Duodenal mucosa (tissue), 2 donors: ENCODE measurements around the gene BEAN1.
A peak's percentile ranks its signal among the peaks of the same experiment; 100 is the strongest.

ENCODE experiments used
- H3K27ac ChIP-seq: one replicate; pipeline ENCODE4 v1.7.0; 2013; ENCODE audit warnings: low read depth, low read length
- H3K27me3 ChIP-seq, 2 donors: one replicate each; pipeline ENCODE4 v1.7.0; 2013; ENCODE audit warnings: low read length in 2 of 2, control low read depth in 1 of 2; ENCODE audit not compliant: insufficient read depth in 2 of 2, control insufficient read depth in 1 of 2
- H3K36me3 ChIP-seq, 2 donors: one replicate each; pipeline ENCODE4 v1.7.0; 2013; ENCODE audit warnings: low read length in 2 of 2, control low read depth in 1 of 2; ENCODE audit not compliant: insufficient read depth in 2 of 2, control insufficient read depth in 1 of 2
- H3K4me1 ChIP-seq, 2 donors: one replicate each; pipeline ENCODE4 v1.7.0; 2013; ENCODE audit warnings: low read length in 2 of 2, control low read depth in 1 of 2; ENCODE audit not compliant: insufficient read depth in 2 of 2, control insufficient read depth in 1 of 2
- H3K4me3 ChIP-seq, 2 donors: one replicate each; pipeline ENCODE4 v1.7.0; 2013; ENCODE audit warnings: low read length in 2 of 2, low read depth in 1 of 2
- H3K9ac ChIP-seq, 2 donors: one replicate each; pipeline ENCODE4 v1.7.0; 2013; ENCODE audit warnings: low read length in 2 of 2, low read depth in 1 of 2
- H3K9me3 ChIP-seq, 2 donors: one replicate each; pipeline ENCODE4 v1.7.0; 2013; ENCODE audit warnings: low read length in 2 of 2, control low read depth in 1 of 2; ENCODE audit not compliant: control insufficient read depth in 1 of 2

Gene BEAN1

GRCh38 chr16:66521252-66521713 lies 94.2 kb downstream of the BEAN1 start:
- no peak overlapping the region for H3K9ac ChIP-seq
- peaks cover 69 to 73% of the 10 kb centered on the region in 2 donors for H3K4me1 ChIP-seq
- H3K27ac ChIP-seq = peak overlapping the region; percentile 53

GRCh38 chr16:66521951-66522771 lies 95.1 kb downstream of the BEAN1 start:
- no peak overlapping the region for H3K9ac ChIP-seq

More at GRCh38 chr16:66521252-66521713, 94.2 kb downstream of the BEAN1 start:
- peaks cover 7% of the 10 kb centered on the region in 2 donors for H3K36me3 ChIP-seq
- H3K4me3 ChIP-seq = peak overlapping the region; percentile 8 to 10
- H3K9me3 ChIP-seq = no peaks in the 10 kb centered on the region
- no peaks in the 10 kb centered on the region for H3K27me3 ChIP-seq

DNA sequence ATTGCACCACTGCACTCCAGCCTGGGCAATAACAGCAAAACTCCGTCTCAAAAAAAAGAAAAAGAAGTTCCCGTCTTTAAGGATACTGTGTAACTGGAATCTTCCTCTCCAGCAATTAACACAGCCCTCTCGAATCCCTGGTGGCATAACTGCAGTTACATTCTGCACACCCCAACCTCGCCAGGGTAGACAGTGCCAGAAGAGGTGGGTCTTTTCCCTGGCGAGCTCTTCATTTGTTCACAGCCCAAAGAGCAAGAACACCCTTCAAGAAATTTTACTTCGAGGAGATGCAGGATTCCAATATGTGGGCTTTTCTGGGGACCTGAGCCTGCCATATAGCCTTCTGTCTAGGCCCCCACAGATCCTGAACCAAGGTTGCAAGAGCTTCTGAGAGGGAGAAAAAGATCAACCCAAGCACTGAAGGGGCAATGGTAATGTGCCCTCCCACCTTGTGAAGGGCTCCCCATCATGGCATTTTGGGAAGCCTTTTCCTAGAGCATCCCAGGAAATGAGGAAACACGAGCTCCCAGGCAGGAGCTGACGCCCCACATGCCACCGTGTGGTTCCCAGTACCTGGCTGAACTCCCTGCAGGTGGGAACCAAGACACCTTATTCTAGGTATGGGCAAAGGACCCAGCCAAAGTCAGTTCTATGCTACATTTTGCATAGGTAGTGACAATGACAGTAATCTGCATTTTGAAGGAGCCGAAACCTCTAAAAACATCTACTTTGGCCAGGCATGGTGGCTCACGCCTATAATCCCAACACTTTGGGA lies 95.9 kb downstream of the BEAN1 start:
- Histone ChIP-seq H3K27me3 (no peaks in the 10 kb centered on the region), H3K9me3 (no peaks in the 10 kb centered on the region), H3K27ac (peak overlapping the region; percentile 13), H3K4me1 (peaks cover 53 to 59% of the 10 kb centered on the region in 2 donors), H3K4me3 (no peak overlapping the region), H3K9ac (peak overlapping the region in 1 of 2 donors; percentile 5), H3K36me3 (peaks cover 7 to 13% of the 10 kb centered on the region in 2 donors)

More at GRCh38 chr16:66521951-66522771, 95.1 kb downstream of the BEAN1 start:
- no peaks in the 10 kb centered on the region for H3K9me3 ChIP-seq
- H3K27me3 ChIP-seq = no peaks in the 10 kb centered on the region
- peak overlapping the region in 1 of 2 donors; percentile 10 for H3K4me3 ChIP-seq
- peak overlapping the region; percentile 53 for H3K27ac ChIP-seq
- H3K4me1 ChIP-seq = peaks cover 61 to 67% of the 10 kb centered on the region in 2 donors
- H3K36me3 ChIP-seq = peaks cover 7 to 9% of the 10 kb centered on the region in 2 donors

DNA sequence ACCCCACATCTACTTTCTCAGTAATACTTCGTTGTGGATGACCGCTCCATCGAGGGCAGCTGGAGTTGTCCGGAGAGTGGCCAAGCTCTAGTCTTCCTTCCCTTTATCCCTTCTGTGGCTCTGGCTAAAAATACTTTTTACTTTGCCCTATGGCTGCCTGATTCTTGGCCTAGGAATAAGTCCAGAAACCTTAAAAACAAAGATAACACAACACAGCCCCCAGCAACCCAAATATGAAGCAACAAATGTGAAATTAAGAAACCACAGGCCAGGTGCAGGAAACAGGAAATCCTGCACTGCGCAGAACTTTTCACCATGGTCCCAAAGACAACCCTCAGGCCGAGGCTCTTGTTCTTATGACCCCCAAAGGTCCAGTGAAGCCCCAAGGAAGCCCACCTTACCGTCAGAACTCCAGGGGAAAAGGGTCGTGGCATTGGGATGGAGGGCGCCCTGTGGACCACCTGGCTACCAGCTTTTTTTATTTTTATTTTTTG lies 96.8 kb downstream of the BEAN1 start:
- peak overlapping the region; percentile 59 for H3K27ac ChIP-seq
- no peak overlapping the region for H3K4me3 ChIP-seq
- H3K27me3 ChIP-seq = no peaks in the 10 kb centered on the region
- H3K36me3 ChIP-seq = peaks cover 15 to 21% of the 10 kb centered on the region in 2 donors
- peaks cover 52 to 56% of the 10 kb centered on the region in 2 donors for H3K4me1 ChIP-seq
- no peaks in the 10 kb centered on the region for H3K9me3 ChIP-seq
- H3K9ac ChIP-seq = peak overlapping the region in 1 of 2 donors; percentile 5

DNA sequence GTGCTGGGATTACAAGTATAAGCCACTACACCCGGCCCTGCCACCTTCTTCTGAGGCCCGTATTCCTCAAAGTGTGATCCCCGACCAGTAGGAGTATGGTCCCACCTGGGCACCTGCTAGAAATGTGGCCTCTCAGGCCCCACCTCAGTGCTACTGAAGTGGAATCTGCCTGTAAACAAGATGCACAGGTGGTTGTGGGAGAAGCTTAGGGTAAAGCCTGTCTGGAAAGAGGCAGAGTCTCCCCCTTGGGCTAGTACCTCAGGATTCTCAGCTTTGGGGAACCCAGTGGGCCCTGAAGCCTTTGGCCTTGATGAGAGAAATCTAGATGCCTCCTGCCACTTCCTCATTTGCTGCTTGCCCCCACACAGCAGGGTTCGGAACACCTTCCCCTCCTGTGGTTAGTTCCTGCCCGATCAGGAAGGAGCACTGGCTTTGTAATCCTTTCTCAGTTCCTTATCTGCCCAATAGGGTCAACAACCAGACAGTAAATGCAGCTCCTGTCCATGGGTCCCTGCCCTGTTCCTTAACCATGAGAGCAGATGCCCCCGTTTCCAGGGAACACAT lies 97.6 kb downstream of the BEAN1 start:
- Histone ChIP-seq H3K27me3 (no peaks in the 10 kb centered on the region), H3K27ac (peak overlapping the region; percentile 43), H3K36me3 (peaks cover 22 to 29% of the 10 kb centered on the region in 2 donors), H3K9ac (no peak overlapping the region), H3K4me3 (no peak overlapping the region), H3K9me3 (no peaks in the 10 kb centered on the region), H3K4me1 (peaks cover 48 to 54% of the 10 kb centered on the region in 2 donors)

DNA sequence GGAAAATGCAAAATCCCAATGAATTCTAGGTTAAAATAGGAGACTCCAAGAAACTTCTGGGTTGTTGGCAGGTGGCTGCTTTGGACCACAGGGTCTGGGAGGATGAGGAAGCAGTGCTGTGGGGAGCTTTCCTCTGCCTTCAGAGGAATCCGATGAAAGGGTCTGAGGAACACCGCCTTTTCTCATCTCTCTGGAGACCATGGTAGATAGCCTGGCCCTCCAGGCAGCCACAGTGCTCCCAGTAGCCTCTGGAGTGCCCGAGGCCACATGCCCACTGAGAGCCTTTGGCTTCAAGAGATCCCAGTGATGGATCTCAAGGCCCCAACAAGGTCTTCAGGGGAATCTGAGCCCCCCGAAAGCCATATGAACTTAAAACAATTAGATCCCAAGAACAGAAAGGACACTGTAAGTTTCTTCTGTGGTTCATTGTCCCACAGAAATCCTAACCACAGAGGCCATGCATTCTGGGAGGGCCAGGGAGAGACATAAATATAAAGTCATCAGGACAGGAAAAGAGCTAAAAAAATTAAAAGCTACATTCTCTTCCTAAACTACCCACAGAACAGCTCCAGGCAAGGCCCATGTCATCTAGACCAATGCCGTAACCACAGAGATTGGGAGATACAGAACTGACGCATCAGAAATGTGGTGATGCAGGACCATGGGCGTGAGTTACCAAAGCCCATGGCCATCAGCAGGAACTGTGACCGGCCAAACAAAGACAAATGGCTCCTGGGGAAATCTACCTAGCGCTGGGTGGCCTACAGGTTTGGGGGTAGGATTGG lies 98.5 kb downstream of the BEAN1 start:
- no peak overlapping the region for H3K4me3 ChIP-seq
- H3K9me3 ChIP-seq = no peaks in the 10 kb centered on the region
- H3K27me3 ChIP-seq = no peaks in the 10 kb centered on the region
- peaks cover 39 to 45% of the 10 kb centered on the region in 2 donors for H3K4me1 ChIP-seq
- H3K27ac ChIP-seq = peak overlapping the region; percentile 16
- no peak overlapping the region for H3K9ac ChIP-seq
- peaks cover 23 to 36% of the 10 kb centered on the region in 2 donors for H3K36me3 ChIP-seq

- Histone ChIP-seq H3K36me3 (peaks cover 33 to 45% of the 10 kb centered on the region in 2 donors), H3K9ac (no peak overlapping the region)
These were observed 101.2 kb downstream of the BEAN1 start for GRCh38 chr16:66528294-66528693.

GRCh38 chr16:66529475-66529874 lies 102.4 kb downstream of the BEAN1 start:
- no peak overlapping the region for H3K9ac ChIP-seq
- no peaks in the 10 kb centered on the region for H3K9me3 ChIP-seq
- H3K27me3 ChIP-seq = no peaks in the 10 kb centered on the region
- H3K27ac ChIP-seq = no peak overlapping the region
- peaks cover 10 to 11% of the 10 kb centered on the region in 2 donors for H3K4me1 ChIP-seq
- H3K4me3 ChIP-seq = no peak overlapping the region
- peaks cover 37 to 47% of the 10 kb centered on the region in 2 donors for H3K36me3 ChIP-seq

More at GRCh38 chr16:66528294-66528693, 101.2 kb downstream of the BEAN1 start:
- H3K27me3 ChIP-seq = no peaks in the 10 kb centered on the region
- H3K27ac ChIP-seq = no peak overlapping the region
- H3K4me3 ChIP-seq = no peak overlapping the region
- peaks cover 13 to 18% of the 10 kb centered on the region in 2 donors for H3K4me1 ChIP-seq
- no peaks in the 10 kb centered on the region for H3K9me3 ChIP-seq
